ENCODE measurements around the gene CDC37L1.
"Not testable (repeated sequence)": the region's sequence is repeated elsewhere in the genome, so short reads cannot be mapped to it uniquely, and the experiment has no call there.

Gene CDC37L1

DNA sequence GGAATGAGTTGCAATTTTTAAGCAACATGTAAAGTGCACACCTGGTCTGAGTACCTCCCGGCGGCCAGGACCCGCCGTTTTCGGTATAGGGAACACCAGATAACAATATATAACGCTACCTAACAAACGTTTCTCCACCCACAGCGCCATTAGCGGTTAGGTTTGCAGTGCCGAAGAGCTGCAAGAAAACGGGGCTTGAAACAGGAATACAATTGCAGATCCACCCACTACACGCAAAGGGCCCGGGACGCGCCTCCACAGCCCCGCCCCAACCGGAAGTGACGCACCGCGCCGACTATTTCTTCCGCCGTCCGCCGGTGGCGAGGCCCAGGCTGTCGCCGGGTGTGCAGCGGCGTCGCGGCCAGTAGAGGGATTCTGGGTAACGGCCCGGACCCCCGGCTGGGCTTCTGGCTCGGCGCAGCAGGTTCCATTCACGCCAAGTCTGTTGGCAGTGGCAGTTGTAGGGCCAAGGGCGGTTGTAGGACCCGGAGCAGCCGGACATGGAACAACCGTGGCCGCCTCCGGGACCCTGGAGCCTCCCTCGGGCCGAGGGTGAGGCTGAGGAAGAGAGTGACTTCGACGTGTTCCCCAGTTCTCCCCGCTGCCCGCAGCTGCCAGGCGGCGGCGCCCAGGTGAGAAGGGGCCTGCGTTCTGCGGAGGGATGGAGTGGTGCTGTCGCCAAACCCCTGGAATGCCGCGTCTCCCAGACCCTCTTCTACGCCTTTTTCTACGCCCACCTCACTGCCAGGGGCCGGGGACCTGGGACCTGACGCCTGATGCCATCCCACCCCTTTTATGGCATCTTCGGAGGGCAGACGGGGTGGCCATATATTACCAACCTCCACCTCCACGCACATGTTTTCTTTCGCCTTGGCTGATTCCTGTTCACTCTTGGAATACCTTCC is at the start of gene CDC37L1:
Gene CDC37L1 (plus strand): TSS at position 302 of the 905 bp plus-strand sequence. CDS start 199 bp downstream, at position 501.
- in situ Hi-C loops (cut with HindIII; ENCODE audit: low pct_unique_long_range_greater_than_20kb, low sequenced_read_pairs) = no loop called here
- DNase-seq (ENCODE audit: low read depth in 1 of 2, low spot score in 1 of 2) = peak; percentile 54 to 94
- no peak for TF ChIP-seq JUND (IDR thresholded peaks at IDR 0.05; ENCODE audit: low read depth)

- in situ Hi-C loops (cut with HindIII; ENCODE audit: low pct_unique_long_range_greater_than_20kb, low sequenced_read_pairs) = no loop called here
- DNase-seq (ENCODE audit: low read depth in 1 of 2, low spot score in 1 of 2) = no peak
Measured at GRCh38 chr9:4630836-4631235, 48.5 kb upstream of the CDC37L1 start.

GRCh38 chr9:4638968-4639367 is 40.4 kb upstream of the CDC37L1 start:
- in situ Hi-C loops (cut with HindIII; ENCODE audit: low pct_unique_long_range_greater_than_20kb, low sequenced_read_pairs) = no loop called here
- no peak for TF ChIP-seq JUND (IDR thresholded peaks at IDR 0.05; ENCODE audit: low read depth)
- DNase-seq (ENCODE audit: low read depth in 1 of 2, low spot score in 1 of 2) = no peak

More at GRCh38 chr9:4630836-4631235, 48.5 kb upstream of the CDC37L1 start:
- TF ChIP-seq JUND (IDR thresholded peaks at IDR 0.05; ENCODE audit: low read depth) = no peak

- DNase-seq (ENCODE audit: low read depth in 1 of 2, low spot score in 1 of 2) = no peak
- in situ Hi-C loops (cut with HindIII; ENCODE audit: low pct_unique_long_range_greater_than_20kb, low sequenced_read_pairs) = no loop called here
- TF ChIP-seq JUND (IDR thresholded peaks at IDR 0.05; ENCODE audit: low read depth) = no peak
Measured at GRCh38 chr9:4639420-4639819, 39.9 kb upstream of the CDC37L1 start.

GRCh38 chr9:4640027-4640426 is 39.3 kb upstream of the CDC37L1 start:
- no peak for TF ChIP-seq JUND (IDR thresholded peaks at IDR 0.05; ENCODE audit: low read depth)
- peak in 1 of 2 experiments; percentile 41 for DNase-seq (ENCODE audit: low read depth in 1 of 2, low spot score in 1 of 2)
- in situ Hi-C loops (cut with HindIII; ENCODE audit: low pct_unique_long_range_greater_than_20kb, low sequenced_read_pairs) = no loop called here

DNA sequence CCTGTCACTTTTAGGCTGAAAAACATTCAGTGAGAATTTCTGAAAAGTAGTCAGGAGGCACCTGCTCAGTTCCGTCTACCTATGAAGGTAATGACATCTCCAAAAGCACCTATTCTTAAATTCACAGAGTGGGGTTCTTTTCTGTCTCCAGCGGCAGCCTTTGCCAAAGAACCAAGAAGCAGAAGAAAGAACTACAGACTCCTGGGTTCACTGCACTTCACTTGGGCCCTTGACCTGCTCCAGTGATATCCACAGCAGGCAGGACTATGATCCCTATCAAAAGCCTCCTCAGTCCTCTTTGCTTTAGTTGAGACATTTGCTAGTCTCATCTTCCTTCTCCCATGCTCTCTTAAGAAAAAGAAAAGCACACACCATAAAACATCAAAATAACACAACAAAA is 37.0 kb upstream of the CDC37L1 start:
- in situ Hi-C loops (cut with HindIII; ENCODE audit: low pct_unique_long_range_greater_than_20kb, low sequenced_read_pairs) = no loop called here
- no peak for DNase-seq (ENCODE audit: low read depth in 1 of 2, low spot score in 1 of 2)
- no peak for TF ChIP-seq JUND (IDR thresholded peaks at IDR 0.05; ENCODE audit: low read depth)

GRCh38 chr9:4654084-4654483 is 25.3 kb upstream of the CDC37L1 start:
- no peak for DNase-seq (ENCODE audit: low read depth in 1 of 2, low spot score in 1 of 2)
- no peak for TF ChIP-seq JUND (IDR thresholded peaks at IDR 0.05; ENCODE audit: low read depth)
- in situ Hi-C loops (cut with HindIII; ENCODE audit: low pct_unique_long_range_greater_than_20kb, low sequenced_read_pairs) = no loop called here

GRCh38 chr9:4654538-4654937 is 24.8 kb upstream of the CDC37L1 start:
- TF ChIP-seq JUND (IDR thresholded peaks at IDR 0.05; ENCODE audit: low read depth) = no peak
- DNase-seq (ENCODE audit: low read depth in 1 of 2, low spot score in 1 of 2) = no peak
- in situ Hi-C loops (cut with HindIII; ENCODE audit: low pct_unique_long_range_greater_than_20kb, low sequenced_read_pairs) = no loop called here

DNA sequence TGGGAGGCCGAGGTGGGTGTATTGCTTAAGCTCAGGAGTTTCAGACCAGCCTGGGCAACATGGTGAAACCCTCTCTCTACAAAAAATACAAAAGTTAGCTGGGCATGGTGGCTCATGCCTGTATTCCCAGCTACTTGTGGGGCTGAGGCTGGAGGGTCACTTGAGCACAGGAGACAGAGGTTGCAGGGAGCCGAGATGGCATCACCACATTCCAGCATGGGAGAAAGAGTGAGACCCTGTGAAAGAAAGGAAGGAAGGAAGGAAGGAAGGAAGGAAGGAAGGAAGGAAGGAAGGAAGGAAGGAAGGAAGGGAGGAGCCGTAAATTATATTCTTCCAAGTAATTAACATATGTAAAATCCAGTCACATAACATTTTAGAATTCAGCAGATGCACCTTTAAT is 23.2 kb upstream of the CDC37L1 start:
- DNase-seq (ENCODE audit: low read depth in 1 of 2, low spot score in 1 of 2); in situ Hi-C loops (cut with HindIII; ENCODE audit: low pct_unique_long_range_greater_than_20kb, low sequenced_read_pairs): not testable (repeated sequence)

GRCh38 chr9:4656621-4657020 is 22.7 kb upstream of the CDC37L1 start:
- in situ Hi-C loops (cut with HindIII; ENCODE audit: low pct_unique_long_range_greater_than_20kb, low sequenced_read_pairs) = no loop called here
- no peak for DNase-seq (ENCODE audit: low read depth in 1 of 2, low spot score in 1 of 2)

GRCh38 chr9:4657426-4658159 is 21.8 kb upstream of the CDC37L1 start:
- peak in 1 of 2 experiments; percentile 24 for DNase-seq (ENCODE audit: low read depth in 1 of 2, low spot score in 1 of 2)
- in situ Hi-C loops (cut with HindIII; ENCODE audit: low pct_unique_long_range_greater_than_20kb, low sequenced_read_pairs) = no loop called here
- no peak for TF ChIP-seq JUND (IDR thresholded peaks at IDR 0.05; ENCODE audit: low read depth)

More at GRCh38 chr9:4656621-4657020, 22.7 kb upstream of the CDC37L1 start:
- TF ChIP-seq JUND (IDR thresholded peaks at IDR 0.05; ENCODE audit: low read depth) = no peak

- DNase-seq (ENCODE audit: low read depth in 1 of 2, low spot score in 1 of 2); in situ Hi-C loops (cut with HindIII; ENCODE audit: low pct_unique_long_range_greater_than_20kb, low sequenced_read_pairs): not testable (repeated sequence)
Measured at GRCh38 chr9:4660665-4661064, 18.7 kb upstream of the CDC37L1 start.

- TF ChIP-seq JUND (IDR thresholded peaks at IDR 0.05; ENCODE audit: low read depth) = no peak
- in situ Hi-C loops (cut with HindIII; ENCODE audit: low pct_unique_long_range_greater_than_20kb, low sequenced_read_pairs) = no loop called here
- no peak for DNase-seq (ENCODE audit: low read depth in 1 of 2, low spot score in 1 of 2)
Measured at GRCh38 chr9:4661165-4661564, 18.2 kb upstream of the CDC37L1 start.
